ENCODE measurements around the gene GCK.

DNA sequence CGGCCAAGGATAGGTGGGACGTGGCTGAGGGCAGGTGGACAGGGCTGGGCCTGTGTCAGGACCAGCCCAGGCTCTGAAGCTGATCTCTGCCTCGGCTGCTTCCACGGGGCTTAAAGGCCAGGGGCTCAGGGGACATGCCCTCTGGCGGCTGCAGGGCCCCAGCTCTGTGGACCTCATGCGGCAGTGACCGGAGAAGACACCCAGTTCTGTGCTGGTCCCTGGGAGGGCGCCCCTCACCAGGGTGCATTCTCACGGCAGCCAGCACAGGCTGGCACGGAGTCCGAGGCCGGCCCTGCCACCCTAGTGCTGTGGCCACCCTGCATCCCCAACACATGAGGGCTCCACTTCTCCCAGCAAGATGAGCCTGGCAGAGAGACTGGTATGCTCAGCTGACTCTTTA, 41.8 kb upstream of the GCK start:
- TF ChIP-seq POLR2A (IDR thresholded peaks at IDR 0.05) = no peak
- TF ChIP-seq, protein P1, sequence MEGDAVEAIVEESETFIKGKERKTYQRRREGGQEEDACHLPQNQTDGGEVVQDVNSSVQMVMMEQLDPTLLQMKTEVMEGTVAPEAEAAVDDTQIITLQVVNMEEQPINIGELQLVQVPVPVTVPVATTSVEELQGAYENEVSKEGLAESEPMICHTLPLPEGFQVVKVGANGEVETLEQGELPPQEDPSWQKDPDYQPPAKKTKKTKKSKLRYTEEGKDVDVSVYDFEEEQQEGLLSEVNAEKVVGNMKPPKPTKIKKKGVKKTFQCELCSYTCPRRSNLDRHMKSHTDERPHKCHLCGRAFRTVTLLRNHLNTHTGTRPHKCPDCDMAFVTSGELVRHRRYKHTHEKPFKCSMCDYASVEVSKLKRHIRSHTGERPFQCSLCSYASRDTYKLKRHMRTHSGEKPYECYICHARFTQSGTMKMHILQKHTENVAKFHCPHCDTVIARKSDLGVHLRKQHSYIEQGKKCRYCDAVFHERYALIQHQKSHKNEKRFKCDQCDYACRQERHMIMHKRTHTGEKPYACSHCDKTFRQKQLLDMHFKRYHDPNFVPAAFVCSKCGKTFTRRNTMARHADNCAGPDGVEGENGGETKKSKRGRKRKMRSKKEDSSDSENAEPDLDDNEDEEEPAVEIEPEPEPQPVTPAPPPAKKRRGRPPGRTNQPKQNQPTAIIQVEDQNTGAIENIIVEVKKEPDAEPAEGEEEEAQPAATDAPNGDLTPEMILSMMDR (IDR thresholded peaks at IDR 0.05) = no peak
- no peak for TF ChIP-seq POLR2AphosphoS5 (IDR thresholded peaks at IDR 0.05)
- no peak for TF ChIP-seq EP300 (IDR thresholded peaks at IDR 0.05)
